H1 (cell line): ENCODE data around the gene PPP1R13B. TPM values are rescaled to one million over a fixed set of nuclear protein-coding genes. Genes with fewer than 3 reads are reported as not detected.

Source experiments
- CBX8 ChIP-seq: fragments of 300-800, 300-1000 bp; sonication (generic); IDR thresholded peaks from 2 replicates; pipeline ENCODE4 v1.7.1; 2016; ENCODE audit warnings: low read depth, low read length, borderline replicate concordance
- KDM1A ChIP-seq: fragments of 200-600, 300-600 bp; sonication (generic); IDR thresholded peaks from 2 replicates; pipeline ENCODE4 v1.7.1; 2016; ENCODE audit warnings: mild to moderate bottlenecking, low read length, borderline replicate concordance
- SUZ12 ChIP-seq: fragments of 200-600 bp; sonication (generic); IDR thresholded peaks from 2 replicates; pipeline ENCODE4 v1.6.1; 2012; ENCODE audit warnings: mild to moderate bottlenecking, inconsistent platforms, low read length, moderate library complexity, mixed read lengths
- TAF1 ChIP-seq: IDR thresholded peaks from 2 replicates; pipeline ENCODE4 v1.6.1; 2011; ENCODE audit warnings: mild to moderate bottlenecking, low read depth, low read length
- polyA plus RNA-seq, 7 experiments: library from polyadenylated mRNA; depleted of rRNA in 3 of 7; stranded (reverse) in 5 of 7; unstranded in 2 of 7; fragments of >200 nt in 5 of 7; fragments of 200-250 nt in 2 of 7; gene quantifications; 1 replicate in 5 of 7; 2 replicates in 1 of 7; 4 replicates in 1 of 7; pipeline versions ENCODE4 v1.2.1 to v1.2.3, GENCODE V29; 2011 to 2013; ENCODE audit warnings: missing spikeins in 2 of 7, mixed read lengths in 2 of 7
- total RNA-seq: library from RNA; stranded (reverse); fragmentation: NEBNext Ultra II Directional; extraction: Animal tissue kit (Norgen Biotek cat#: 25700); gene quantifications from 2 replicates; pipeline ENCODE4 v1.2.1, GENCODE V29; 2021
- TF ChIP-seq, protein P1 (sequence below): IDR thresholded peaks from 2 replicates; pipeline ENCODE4 v1.6.1; 2012; ENCODE audit warnings: inconsistent platforms

Gene PPP1R13B
- total and polyA plus RNA-seq, 2 of the 8 experiments (the other 6 are each of a cell fraction or from before 2014, with no cell fraction given) = 2.6 to 8.9 TPM

DNA sequence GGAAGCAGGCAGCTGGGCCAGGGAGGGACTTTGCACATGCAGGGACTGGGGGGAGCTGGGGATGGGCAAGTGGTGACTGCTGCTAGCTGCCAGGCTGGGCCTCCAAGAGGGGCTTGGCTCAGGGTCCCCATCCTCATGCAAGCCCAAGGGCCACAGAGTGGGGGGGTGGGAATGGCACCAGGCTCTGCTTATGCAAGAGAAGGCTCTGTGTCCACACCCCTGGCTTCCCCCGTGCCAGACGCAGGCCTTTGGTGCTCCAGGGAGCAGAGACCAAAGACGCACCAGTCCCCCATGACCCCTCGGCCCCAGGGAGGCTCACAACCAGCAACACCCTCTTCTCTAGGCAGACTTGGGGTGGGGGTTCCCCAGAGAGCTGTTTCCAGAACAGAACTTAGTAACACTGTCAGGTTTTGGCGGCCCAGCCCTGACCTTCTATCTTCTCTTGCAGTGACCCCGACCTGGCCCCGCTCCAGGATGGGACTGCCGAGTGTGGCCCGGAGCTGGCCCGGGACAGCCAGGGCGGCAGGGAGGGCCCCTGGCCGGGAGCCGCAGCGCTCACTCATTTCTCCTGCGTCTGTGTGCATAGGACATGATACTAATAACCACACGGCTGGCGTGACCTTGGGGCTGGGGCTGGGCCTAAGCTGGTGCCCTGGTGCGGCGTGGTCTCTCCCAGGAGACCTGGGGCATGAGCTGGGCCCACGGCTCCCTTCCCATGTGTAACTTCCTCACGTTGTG lies 146.5 kb downstream of the PPP1R13B start (continued):
- no peak for TF ChIP-seq CBX8
- no peak for TF ChIP-seq SUZ12
- TF ChIP-seq, protein P1, sequence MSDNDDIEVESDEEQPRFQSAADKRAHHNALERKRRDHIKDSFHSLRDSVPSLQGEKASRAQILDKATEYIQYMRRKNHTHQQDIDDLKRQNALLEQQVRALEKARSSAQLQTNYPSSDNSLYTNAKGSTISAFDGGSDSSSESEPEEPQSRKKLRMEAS = no peak
- no peak for TF ChIP-seq KDM1A
- no peak for TF ChIP-seq TAF1
